Loucy (cell line): ENCODE results near the gene SYMPK.
A peak's percentile ranks its signal among the peaks of the same experiment; 100 is the strongest.

ENCODE experiments used
- H2AFZ ChIP-seq: fragments of 200-600 bp; sonication (generic); 2 replicates; pipeline ENCODE4 v1.6.0; 2016; ENCODE audit warnings: antibody characterized with exemption, mild to moderate bottlenecking, low read length, moderate library complexity
- H3F3A ChIP-seq: fragments of 200-600 bp; 2 replicates; pipeline ENCODE4 v1.6.0; 2016; ENCODE audit warnings: antibody characterized with exemption, low read depth, mild to moderate bottlenecking
- H3K27me3 ChIP-seq: fragments of 200-600 bp; sonication (generic); 2 replicates; pipeline ENCODE4 v1.6.1; 2014; ENCODE audit warnings: low read length, mild to moderate bottlenecking; ENCODE audit not compliant: insufficient read depth, poor library complexity, severe bottlenecking
- H3K36me3 ChIP-seq: fragments of 200-600 bp; sonication (generic); 2 replicates; pipeline ENCODE4 v1.6.1; 2016; ENCODE audit warnings: low read length; ENCODE audit not compliant: insufficient read depth
- H3K4me1 ChIP-seq: fragments of 200-600 bp; sonication (generic); 2 replicates; pipeline ENCODE4 v1.5.1; 2014; ENCODE audit warnings: low read length, mild to moderate bottlenecking; ENCODE audit not compliant: insufficient read depth, poor library complexity, severe bottlenecking
- H3K4me2 ChIP-seq: fragments of 200-600 bp; sonication (generic); 2 replicates; pipeline ENCODE4 v1.6.0; 2014; ENCODE audit warnings: antibody characterized with exemption, low read length, low read depth, mild to moderate bottlenecking; ENCODE audit not compliant: poor library complexity, severe bottlenecking
- H3K4me3 ChIP-seq: fragments of 200-600 bp; sonication (generic); 2 replicates; pipeline ENCODE4 v1.5.1; 2014; ENCODE audit warnings: low read length, mild to moderate bottlenecking, mixed read lengths; ENCODE audit not compliant: poor library complexity, severe bottlenecking
- H3K79me2 ChIP-seq: fragments of 200-600 bp; sonication (generic); 2 replicates; pipeline ENCODE4 v1.6.1; 2014; ENCODE audit warnings: low read length; ENCODE audit not compliant: insufficient read depth
- H3K9ac ChIP-seq: fragments of 200-600 bp; sonication (generic); 2 replicates; pipeline ENCODE4 v1.6.0; 2014; ENCODE audit warnings: mild to moderate bottlenecking, low read depth, low read length, moderate library complexity; ENCODE audit not compliant: poor library complexity, severe bottlenecking
- H3K9me2 ChIP-seq: fragments of 200-600 bp; sonication (generic); replicated peaks from 2 replicates; pipeline ENCODE4 v1.6.1; 2016; ENCODE audit warnings: low read depth, low read length, mixed read lengths
- H3K9me3 ChIP-seq: fragments of 200-600 bp; sonication (generic); 2 replicates; pipeline ENCODE4 v1.6.1; 2014; ENCODE audit warnings: mild to moderate bottlenecking, antibody characterized with exemption, low read length, low read depth; ENCODE audit not compliant: insufficient read depth
- H4K20me1 ChIP-seq: fragments of 200-600 bp; sonication (generic); 2 replicates; pipeline ENCODE4 v1.6.0; 2014; ENCODE audit warnings: antibody characterized with exemption, low read length, mild to moderate bottlenecking; ENCODE audit not compliant: insufficient read depth, poor library complexity, severe bottlenecking
- EZH2phosphoT487 ChIP-seq: fragments of 200-600 bp; IDR thresholded peaks from 2 replicates; pipeline ENCODE4 v1.6.1; 2018; ENCODE audit warnings: antibody characterized with exemption, mild to moderate bottlenecking, moderate library complexity, borderline replicate concordance
- TF ChIP-seq, protein P1 (sequence below): fragments of 200-600 bp; sonication (generic); conservative IDR thresholded peaks from 2 replicates; pipeline ENCODE4 v1.5.1; 2014; ENCODE audit warnings: mild to moderate bottlenecking, antibody characterized with exemption, low read length

The SYMPK gene

GRCh38 chr19:45770192-45771101, 92.5 kb downstream of the SYMPK start:
- Histone ChIP-seq H3K4me1 (peaks cover 5% of the 10 kb centered on the region), H3K9me3 (no peaks in the 10 kb centered on the region), H3K79me2 (peaks cover 9% of the 10 kb centered on the region), H3K4me3 (peak overlapping the region; percentile 85), H3F3A (no peaks in the 10 kb centered on the region), H3K9me2 (no peaks in the 10 kb centered on the region), H3K36me3 (no peaks in the 10 kb centered on the region), H2AFZ (peak overlapping the region; percentile 71), H3K4me2 (peak overlapping the region; percentile 98), H3K9ac (peak overlapping the region; percentile 79), H4K20me1 (no peaks in the 10 kb centered on the region), H3K27me3 (no peaks in the 10 kb centered on the region)
- TF ChIP-seq, protein P1, sequence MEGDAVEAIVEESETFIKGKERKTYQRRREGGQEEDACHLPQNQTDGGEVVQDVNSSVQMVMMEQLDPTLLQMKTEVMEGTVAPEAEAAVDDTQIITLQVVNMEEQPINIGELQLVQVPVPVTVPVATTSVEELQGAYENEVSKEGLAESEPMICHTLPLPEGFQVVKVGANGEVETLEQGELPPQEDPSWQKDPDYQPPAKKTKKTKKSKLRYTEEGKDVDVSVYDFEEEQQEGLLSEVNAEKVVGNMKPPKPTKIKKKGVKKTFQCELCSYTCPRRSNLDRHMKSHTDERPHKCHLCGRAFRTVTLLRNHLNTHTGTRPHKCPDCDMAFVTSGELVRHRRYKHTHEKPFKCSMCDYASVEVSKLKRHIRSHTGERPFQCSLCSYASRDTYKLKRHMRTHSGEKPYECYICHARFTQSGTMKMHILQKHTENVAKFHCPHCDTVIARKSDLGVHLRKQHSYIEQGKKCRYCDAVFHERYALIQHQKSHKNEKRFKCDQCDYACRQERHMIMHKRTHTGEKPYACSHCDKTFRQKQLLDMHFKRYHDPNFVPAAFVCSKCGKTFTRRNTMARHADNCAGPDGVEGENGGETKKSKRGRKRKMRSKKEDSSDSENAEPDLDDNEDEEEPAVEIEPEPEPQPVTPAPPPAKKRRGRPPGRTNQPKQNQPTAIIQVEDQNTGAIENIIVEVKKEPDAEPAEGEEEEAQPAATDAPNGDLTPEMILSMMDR: peak; percentile 81
- TF ChIP-seq EZH2phosphoT487: no peak

GRCh38 chr19:45769821-45770191, 93.1 kb downstream of the SYMPK start:
- H3K9ac ChIP-seq: peak overlapping the region; percentile 79
- H4K20me1 ChIP-seq: no peaks in the 10 kb centered on the region
- peaks cover 5% of the 10 kb centered on the region for H3K4me1 ChIP-seq
- peaks cover 9% of the 10 kb centered on the region for H3K79me2 ChIP-seq
- peak overlapping the region; percentile 85 for H3K4me3 ChIP-seq
- TF ChIP-seq EZH2phosphoT487: no peak
- TF ChIP-seq, protein P1: no peak
- peak overlapping the region; percentile 71 for H2AFZ ChIP-seq
- no peaks in the 10 kb centered on the region for H3K9me2 ChIP-seq
- no peaks in the 10 kb centered on the region for H3F3A ChIP-seq
- H3K4me2 ChIP-seq: peak overlapping the region; percentile 98
- no peaks in the 10 kb centered on the region for H3K27me3 ChIP-seq
- no peaks in the 10 kb centered on the region for H3K36me3 ChIP-seq
- no peaks in the 10 kb centered on the region for H3K9me3 ChIP-seq

GRCh38 chr19:45768984-45769782, 93.8 kb downstream of the SYMPK start, which contains the start of gene SIX5:
Gene SIX5, minus strand, starts transcription at chr19:45769252. Its CDS starts 408 bp downstream, at chr19:45768844.
- H3K36me3 ChIP-seq: no peaks in the 10 kb centered on the region
- peak within 1 kb of the TSS; percentile 98 for H3K4me2 ChIP-seq
- peak within 1 kb of the TSS; percentile 79 for H2AFZ ChIP-seq
- TF ChIP-seq, protein P1: no peak
- TF ChIP-seq EZH2phosphoT487: no peak
- peak within 1 kb of the TSS; percentile 85 for H3K4me3 ChIP-seq
- H3K9ac ChIP-seq: peak within 1 kb of the TSS; percentile 89
- H3K27me3 ChIP-seq: no peaks in the 10 kb centered on the region
- no peaks in the 10 kb centered on the region for H3F3A ChIP-seq
- peaks cover 9% of the 10 kb centered on the region for H3K79me2 ChIP-seq
- H3K9me3 ChIP-seq: no peaks in the 10 kb centered on the region
- H3K9me2 ChIP-seq: no peaks in the 10 kb centered on the region
- peaks cover 8% of the 10 kb centered on the region for H3K4me1 ChIP-seq
- H4K20me1 ChIP-seq: no peaks in the 10 kb centered on the region
